HS-5 (cell line): ENCODE measurements around the gene RIOX2.

Experiments used
- DNase-seq: peaks from one replicate; pipeline ENCODE4 v3.0.0-alpha.2; 2012; ENCODE audit warnings: low read depth

The RIOX2 gene

DNA sequence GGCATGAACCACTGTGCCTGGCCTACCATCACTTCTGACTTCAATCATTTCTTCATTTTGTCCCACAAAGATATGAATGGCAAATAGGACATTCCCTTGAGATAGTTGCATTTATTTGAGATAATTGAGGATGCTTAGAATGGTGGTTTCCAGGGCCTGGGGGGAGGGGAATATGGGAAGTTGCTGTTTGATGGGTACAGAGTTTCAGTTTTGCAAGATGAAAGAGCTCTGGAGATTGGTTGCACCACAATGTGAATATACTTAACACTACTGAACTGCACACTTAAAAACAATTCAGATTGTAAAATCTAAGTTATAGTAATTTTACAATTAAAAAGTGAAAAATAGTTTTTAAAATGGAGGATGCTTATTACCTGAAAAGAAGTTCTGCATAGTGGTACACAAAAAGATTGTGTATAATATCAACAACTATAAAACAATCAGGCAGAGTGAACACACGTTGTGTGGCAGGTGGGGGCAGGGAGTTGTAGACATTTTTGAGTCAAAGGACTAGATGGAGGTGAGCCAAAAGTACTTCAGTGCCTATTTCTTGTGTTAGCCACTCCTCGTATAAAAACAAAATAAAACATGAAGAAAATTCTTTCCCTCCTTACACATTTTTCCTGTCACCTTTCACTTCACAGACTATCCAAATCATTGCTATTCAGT, 18.5 kb upstream of the RIOX2 start:
- no peak for DNase-seq

- no peak for DNase-seq
These were observed 16.7 kb upstream of the RIOX2 start for GRCh38 chr3:97988784-97989568.

GRCh38 chr3:97987306-97987705, 15.1 kb upstream of the RIOX2 start:
- no peak for DNase-seq

DNA sequence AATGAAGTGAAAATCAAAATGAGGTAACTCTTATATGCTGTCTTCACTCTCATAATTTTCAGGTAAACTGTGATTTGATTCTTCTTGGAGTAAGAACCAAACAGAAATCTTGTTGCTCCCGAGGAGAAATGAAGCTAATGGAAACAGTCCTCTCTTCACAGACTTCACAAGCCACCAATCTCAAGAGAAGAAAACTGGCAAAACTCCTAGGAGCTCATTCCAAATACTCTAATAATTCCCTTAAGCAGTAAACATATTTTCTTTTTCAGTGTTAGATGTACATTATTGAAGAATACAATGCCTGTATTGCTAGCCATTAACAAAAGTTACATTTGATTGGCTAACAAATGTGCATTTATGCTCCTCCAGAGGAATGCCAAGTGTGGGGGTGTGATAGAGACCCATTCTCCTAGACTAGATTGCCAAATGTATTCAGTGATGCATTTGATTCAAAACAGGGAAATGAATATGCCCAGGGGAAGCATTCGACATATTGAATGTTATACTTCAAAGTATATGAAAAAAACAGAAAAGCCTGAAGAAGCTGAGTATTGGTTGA, 11.8 kb upstream of the RIOX2 start:
- no peak for DNase-seq

DNA sequence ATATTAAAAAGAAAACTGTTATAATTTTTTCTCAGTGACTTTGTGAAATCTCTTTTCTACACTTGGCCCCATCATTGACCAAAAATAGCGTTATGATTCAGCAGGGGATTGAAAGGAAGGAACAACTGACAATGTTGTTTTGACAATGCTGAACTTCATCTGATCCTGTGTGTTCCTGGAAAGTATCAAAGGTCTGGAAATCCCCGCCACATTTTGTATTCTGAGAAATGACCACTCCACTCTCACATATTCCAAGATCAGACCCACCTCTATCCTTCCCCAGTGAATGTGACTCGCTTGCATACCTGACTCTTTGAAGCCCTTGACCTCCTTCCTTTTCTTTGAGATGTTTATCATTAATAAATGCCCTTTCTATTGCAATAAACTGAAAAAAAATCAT, 9.7 kb upstream of the RIOX2 start:
- DNase-seq: no peak

- DNase-seq: no peak
These were observed 7.4 kb upstream of the RIOX2 start for GRCh38 chr3:97979610-97980009.

DNA sequence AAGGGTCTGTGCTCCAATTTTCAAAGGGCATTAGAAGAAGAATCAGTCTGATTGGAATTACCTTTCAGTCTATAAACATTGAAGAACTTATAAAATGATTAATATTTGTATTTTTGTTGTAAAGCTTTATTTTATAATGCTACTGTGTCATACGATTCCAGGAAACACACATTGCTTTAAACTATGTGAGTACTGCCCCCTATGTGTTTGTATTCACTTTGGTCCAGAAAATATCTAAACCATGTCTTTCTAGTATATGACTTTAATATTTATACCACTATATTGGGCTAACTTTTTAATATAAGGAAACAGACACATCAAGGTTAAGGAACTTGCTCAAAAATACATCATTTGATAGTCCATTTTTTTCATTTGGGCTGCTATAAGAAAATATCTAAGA, 3.2 kb upstream of the RIOX2 start:
- no peak for DNase-seq

GRCh38 chr3:97974996-97975395, 2.8 kb upstream of the RIOX2 start:
- no peak for DNase-seq

DNA sequence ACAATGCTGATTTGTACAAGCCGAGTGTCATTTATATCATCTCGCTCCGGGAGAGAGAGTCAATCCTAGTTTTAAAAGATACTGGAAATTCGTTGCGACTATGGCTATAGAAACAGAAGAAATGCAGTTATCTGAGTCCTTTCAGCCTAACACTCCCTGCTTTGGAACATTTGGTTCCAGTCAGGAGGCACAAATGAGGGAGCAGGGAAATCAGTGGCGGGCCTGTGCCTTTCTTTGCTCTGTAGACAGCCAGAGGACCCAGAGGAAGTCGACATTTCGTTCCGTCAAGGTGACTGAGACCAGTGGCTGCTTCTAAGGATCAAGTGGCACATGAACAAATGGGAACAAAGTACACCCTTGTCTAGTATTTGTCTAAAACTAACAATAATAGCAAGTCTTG, 745 bp upstream of the RIOX2 start:
- DNase-seq: no peak

GRCh38 chr3:97970956-97971620, 1.1 kb downstream of the RIOX2 start:
- DNase-seq: no peak

GRCh38 chr3:97970156-97970555, 2.1 kb downstream of the RIOX2 start:
- no peak for DNase-seq

DNA sequence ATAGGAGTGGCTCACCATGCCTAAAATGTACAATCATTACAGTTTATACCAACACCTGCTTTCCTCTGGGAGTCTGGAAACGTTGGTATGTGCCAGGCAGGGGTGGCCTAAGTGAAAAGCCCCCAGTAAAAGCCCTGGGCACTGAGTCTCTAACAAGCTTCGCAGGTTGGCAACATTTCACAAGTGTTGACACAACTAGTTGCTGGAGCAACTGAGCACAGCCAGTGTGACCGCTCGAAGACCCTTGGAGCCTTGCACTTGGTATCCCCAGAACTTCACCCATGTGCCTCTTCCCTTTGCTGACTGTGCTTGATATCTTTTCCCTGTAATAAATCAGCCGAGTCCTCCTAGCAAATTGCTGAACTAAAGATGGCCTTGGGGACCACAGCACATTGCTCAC, 2.7 kb downstream of the RIOX2 start:
- no peak for DNase-seq

- DNase-seq: no peak
These were observed 3.9 kb downstream of the RIOX2 start for GRCh38 chr3:97968376-97968775.

DNA sequence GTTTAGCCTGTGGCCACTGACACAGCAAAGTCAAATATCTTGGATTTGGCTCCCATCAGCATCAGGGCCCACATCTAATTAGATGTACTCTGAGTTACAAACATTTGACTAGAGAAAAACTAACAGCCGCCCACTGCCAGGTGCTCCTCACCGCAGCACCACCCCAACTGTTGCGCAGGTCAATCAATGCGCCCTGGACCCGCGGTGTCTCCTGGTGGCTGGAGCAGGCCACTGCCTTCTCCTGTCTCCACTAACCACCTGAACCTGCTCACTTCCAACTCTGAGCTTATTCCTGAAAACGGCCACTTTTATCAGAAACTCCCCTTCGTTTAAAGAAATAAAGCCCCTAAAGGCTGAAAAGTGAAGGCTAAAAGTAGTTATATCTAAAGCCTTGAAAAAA, 4.3 kb downstream of the RIOX2 start:
- no peak for DNase-seq

GRCh38 chr3:97960993-97961766, 11.1 kb downstream of the RIOX2 start:
- DNase-seq: no peak

GRCh38 chr3:97960551-97960950, 11.7 kb downstream of the RIOX2 start:
- DNase-seq: no peak

DNA sequence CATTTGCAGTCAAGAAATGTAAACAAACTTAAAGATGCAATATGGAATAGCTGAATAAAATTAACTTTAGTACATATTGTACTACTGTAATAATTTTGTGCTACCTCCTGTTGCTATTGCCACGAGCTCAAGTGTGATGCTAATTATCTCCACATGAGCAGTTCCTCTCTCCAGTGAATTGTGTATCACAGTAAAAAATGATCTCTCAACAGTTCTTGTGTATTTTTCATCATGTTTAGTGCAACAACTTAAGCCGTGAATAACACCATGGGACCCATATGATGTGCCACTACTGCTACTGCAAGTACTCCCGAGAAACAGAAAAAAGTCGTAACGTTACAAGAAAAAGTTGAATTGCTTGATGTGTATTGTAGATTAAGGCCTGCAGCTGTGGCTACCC, 12.4 kb downstream of the RIOX2 start:
- DNase-seq: no peak

DNA sequence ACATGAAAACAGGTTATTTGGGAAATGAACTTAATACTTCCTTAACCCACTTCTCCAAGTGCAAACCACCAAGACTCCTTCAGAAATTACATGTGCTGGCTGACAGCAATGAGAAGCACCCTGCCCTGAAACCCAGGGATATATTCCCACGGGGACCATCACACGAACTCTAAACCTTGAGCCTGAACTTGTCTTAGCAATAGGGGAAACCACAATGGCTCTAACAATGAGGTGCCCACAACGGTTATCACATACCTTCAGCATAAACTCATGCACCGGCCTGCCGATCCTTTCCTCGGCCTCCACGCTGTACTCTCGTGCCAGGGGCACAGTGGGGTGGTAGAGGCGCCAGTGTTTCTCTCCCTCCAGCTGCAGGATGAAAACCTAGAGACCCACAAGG, 13.4 kb downstream of the RIOX2 start:
- DNase-seq: no peak

DNA sequence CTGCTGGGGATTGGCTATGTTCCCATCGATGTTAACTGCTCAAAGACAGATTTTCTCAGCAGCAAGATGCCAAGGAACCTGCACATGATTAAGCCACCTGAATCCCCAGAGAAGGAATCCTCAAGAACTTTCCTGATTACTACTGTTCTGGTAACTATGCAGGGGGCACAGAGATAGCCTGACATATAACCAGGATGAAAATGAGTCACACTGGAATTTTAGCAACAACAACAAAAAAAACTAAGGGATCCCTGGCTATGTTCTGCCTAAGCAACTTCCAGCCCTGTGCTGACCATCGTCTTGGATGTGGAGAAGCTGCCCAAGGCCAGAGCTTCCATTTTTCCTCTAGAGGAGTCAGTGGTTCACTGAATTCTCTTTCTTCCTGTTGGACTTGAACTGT, 13.8 kb downstream of the RIOX2 start:
- DNase-seq: no peak

DNA sequence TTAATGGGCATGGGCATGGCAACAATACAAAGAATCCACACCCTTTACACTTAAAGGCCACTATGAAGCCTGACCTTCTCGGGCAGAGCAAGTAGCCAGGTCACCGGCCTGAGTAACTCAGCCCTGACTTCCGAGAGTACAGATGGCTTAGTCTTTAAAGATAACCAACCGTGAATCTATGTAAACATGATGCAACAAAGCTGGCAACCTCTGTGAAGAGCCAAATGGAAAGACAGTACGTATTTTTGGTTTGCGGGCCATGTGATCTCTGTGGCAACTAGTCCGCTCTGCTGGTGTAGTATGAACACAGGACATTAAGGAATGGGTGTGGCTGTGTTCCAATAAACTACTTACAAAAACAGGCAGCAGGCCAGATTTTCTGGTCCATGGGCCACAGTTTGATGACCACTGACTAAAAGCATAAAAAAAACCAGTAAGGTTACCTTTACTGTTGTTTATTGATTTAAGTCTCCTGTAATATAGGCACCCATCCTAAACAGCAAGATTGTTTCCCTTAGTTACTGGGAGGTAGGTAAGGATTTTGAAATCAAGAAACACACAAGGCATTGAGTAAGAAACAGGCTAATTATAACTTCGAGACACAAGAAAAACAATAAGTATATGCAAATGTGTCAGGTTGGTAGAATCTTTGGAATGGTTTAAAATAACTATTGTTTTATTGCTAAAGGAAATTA, 14.5 kb downstream of the RIOX2 start:
- no peak for DNase-seq

GRCh38 chr3:97956051-97956450, 16.2 kb downstream of the RIOX2 start:
- no peak for DNase-seq
